Measurements from ENCODE around the gene UBTD2. TPM values are rescaled to one million over a fixed set of nuclear protein-coding genes. Genes with fewer than 3 reads are reported as not detected.

Gene UBTD2
- polyA plus RNA-seq, 6 donors from 2014 or later: 3.2 to 5.7 (median 4.1) TPM; not detected in 1

GRCh38 chr5:172283862-172284610 is 472 bp upstream of the UBTD2 start:
- H3K27ac Mint-ChIP-seq: peak overlapping the region; percentile 56 to 96 (median 81)
- ATAC-seq (ENCODE audit: low read depth in 2 of 2) (peak; percentile 83), DNase-seq (peak; percentile 85)
- H3K4me1 Mint-ChIP-seq: peaks cover 12 to 25% (median 20%) of the 10 kb centered on the region in 3 donors
- H3K4me3 Mint-ChIP-seq: peak overlapping the region; percentile 86 to 97 (median 92)
- no peaks in the 10 kb centered on the region for H3K27me3 Mint-ChIP-seq
- H3K9me3 Mint-ChIP-seq: no peaks in the 10 kb centered on the region
- H3K36me3 Mint-ChIP-seq: no peaks in the 10 kb centered on the region

GRCh38 chr5:172282272-172283019 is 1.1 kb downstream of the UBTD2 start:
- H3K4me3 Mint-ChIP-seq: peak overlapping the region; percentile 86 to 95 (median 92)
- no peaks in the 10 kb centered on the region for H3K27me3 Mint-ChIP-seq
- no peak for ATAC-seq (ENCODE audit: low read depth in 2 of 2)
- no peak for DNase-seq
- H3K4me1 Mint-ChIP-seq: peaks cover 12 to 29% (median 20%) of the 10 kb centered on the region in 3 donors
- H3K27ac Mint-ChIP-seq: peak overlapping the region; percentile 23 to 93 (median 82)
- H3K36me3 Mint-ChIP-seq: no peaks in the 10 kb centered on the region
- peaks cover 0 to 1% (median 0%) of the 10 kb centered on the region in 7 donors for H3K9me3 Mint-ChIP-seq

GRCh38 chr5:172281346-172281745 is 2.2 kb downstream of the UBTD2 start:
- peak overlapping the region in 3 of 8 donors; percentile 1 to 92 (median 10) for H3K4me3 Mint-ChIP-seq
- H3K27ac Mint-ChIP-seq: no peak overlapping the region
- DNase-seq: no peak
- no peaks in the 10 kb centered on the region for H3K36me3 Mint-ChIP-seq
- peaks cover 14 to 29% (median 21%) of the 10 kb centered on the region in 3 donors for H3K4me1 Mint-ChIP-seq
- no peaks in the 10 kb centered on the region for H3K27me3 Mint-ChIP-seq
- ATAC-seq (ENCODE audit: low read depth in 2 of 2): no peak
- H3K9me3 Mint-ChIP-seq: peaks cover 0 to 2% (median 0%) of the 10 kb centered on the region in 7 donors

GRCh38 chr5:172280929-172281328 is 2.6 kb downstream of the UBTD2 start:
- ATAC-seq (ENCODE audit: low read depth in 2 of 2) (no peak), DNase-seq (no peak)
- Mint-ChIP-seq H3K27ac (no peak overlapping the region), H3K36me3 (no peaks in the 10 kb centered on the region), H3K9me3 (peaks cover 0 to 2% (median 0%) of the 10 kb centered on the region in 7 donors), H3K4me3 (peak overlapping the region in 2 of 8 donors; percentile 47 to 92), H3K4me1 (peaks cover 18 to 30% (median 26%) of the 10 kb centered on the region in 3 donors), H3K27me3 (no peaks in the 10 kb centered on the region)

- Mint-ChIP-seq H3K4me3 (peak overlapping the region in 2 of 8 donors; percentile 44 to 92), H3K9me3 (peaks cover 0 to 2% (median 0%) of the 10 kb centered on the region in 7 donors), H3K36me3 (no peaks in the 10 kb centered on the region), H3K27ac (no peak overlapping the region), H3K4me1 (peaks cover 24 to 36% (median 32%) of the 10 kb centered on the region in 3 donors), H3K27me3 (no peaks in the 10 kb centered on the region)
- DNase-seq (no peak), ATAC-seq (ENCODE audit: low read depth in 2 of 2) (no peak)
These were observed 3.2 kb downstream of the UBTD2 start for GRCh38 chr5:172280317-172280716.

GRCh38 chr5:172278356-172278755 is 5.2 kb downstream of the UBTD2 start:
- H3K27me3 Mint-ChIP-seq: no peaks in the 10 kb centered on the region
- H3K4me1 Mint-ChIP-seq: peaks cover 30 to 50% (median 34%) of the 10 kb centered on the region in 3 donors
- H3K9me3 Mint-ChIP-seq: peaks cover 0 to 2% (median 0%) of the 10 kb centered on the region in 7 donors
- H3K27ac Mint-ChIP-seq: no peak overlapping the region
- DNase-seq (no peak), ATAC-seq (ENCODE audit: low read depth in 2 of 2) (no peak)
- no peaks in the 10 kb centered on the region for H3K36me3 Mint-ChIP-seq
- H3K4me3 Mint-ChIP-seq: no peak overlapping the region

GRCh38 chr5:172276214-172276613 is 7.3 kb downstream of the UBTD2 start:
- Mint-ChIP-seq H3K4me3 (no peak overlapping the region), H3K9me3 (peaks cover 0 to 2% (median 0%) of the 10 kb centered on the region in 7 donors), H3K27me3 (no peaks in the 10 kb centered on the region), H3K36me3 (no peaks in the 10 kb centered on the region), H3K4me1 (peaks cover 18 to 35% (median 34%) of the 10 kb centered on the region in 3 donors), H3K27ac (peak overlapping the region in 3 of 6 donors; percentile 5 to 62 (median 35))
- ATAC-seq (ENCODE audit: low read depth in 2 of 2) (no peak), DNase-seq (no peak)

GRCh38 chr5:172274951-172275753 is 8.4 kb downstream of the UBTD2 start:
- H3K4me1 Mint-ChIP-seq: peaks cover 18 to 34% (median 32%) of the 10 kb centered on the region in 3 donors
- DNase-seq: peak; percentile 60
- no peaks in the 10 kb centered on the region for H3K36me3 Mint-ChIP-seq
- H3K27me3 Mint-ChIP-seq: no peaks in the 10 kb centered on the region
- peak; percentile 92 for ATAC-seq (ENCODE audit: low read depth in 2 of 2)
- peak overlapping the region; percentile 40 to 93 (median 72) for H3K27ac Mint-ChIP-seq
- H3K9me3 Mint-ChIP-seq: peaks cover 0 to 2% (median 0%) of the 10 kb centered on the region in 7 donors
- peak overlapping the region in 6 of 8 donors; percentile 2 to 76 (median 40) for H3K4me3 Mint-ChIP-seq

- DNase-seq (no peak), ATAC-seq (ENCODE audit: low read depth in 2 of 2) (no peak)
- Mint-ChIP-seq H3K9me3 (peaks cover 0 to 4% (median 0%) of the 10 kb centered on the region in 7 donors), H3K27ac (no peak overlapping the region), H3K4me3 (no peak overlapping the region), H3K4me1 (peaks cover 4 to 24% (median 14%) of the 10 kb centered on the region in 3 donors), H3K27me3 (no peaks in the 10 kb centered on the region), H3K36me3 (peaks cover 4 to 7% of the 10 kb centered on the region in 2 donors)
These were observed 15.6 kb downstream of the UBTD2 start for GRCh38 chr5:172267943-172268342.

- Mint-ChIP-seq H3K36me3 (peaks cover 4 to 7% of the 10 kb centered on the region in 2 donors), H3K27ac (peak overlapping the region in 2 of 6 donors; percentile 2 to 57), H3K9me3 (peaks cover 0 to 4% (median 0%) of the 10 kb centered on the region in 7 donors), H3K4me1 (peaks cover 4 to 18% (median 10%) of the 10 kb centered on the region in 3 donors), H3K4me3 (no peak overlapping the region), H3K27me3 (no peaks in the 10 kb centered on the region)
- ATAC-seq (ENCODE audit: low read depth in 2 of 2): no peak
- DNase-seq: no peak
These were observed 16.9 kb downstream of the UBTD2 start for GRCh38 chr5:172266676-172267092.

- peaks cover 7 to 18% (median 10%) of the 10 kb centered on the region in 3 donors for H3K4me1 Mint-ChIP-seq
- ATAC-seq (ENCODE audit: low read depth in 2 of 2): no peak
- H3K27me3 Mint-ChIP-seq: no peaks in the 10 kb centered on the region
- H3K27ac Mint-ChIP-seq: peak overlapping the region in 2 of 6 donors; percentile 2 to 78
- no peak overlapping the region for H3K4me3 Mint-ChIP-seq
- no peak for DNase-seq
- H3K36me3 Mint-ChIP-seq: peaks cover 5 to 7% of the 10 kb centered on the region in 2 donors
- H3K9me3 Mint-ChIP-seq: peaks cover 0 to 4% (median 0%) of the 10 kb centered on the region in 7 donors
These were observed 17.4 kb downstream of the UBTD2 start for GRCh38 chr5:172266071-172266675.

GRCh38 chr5:172264815-172265395 is 18.7 kb downstream of the UBTD2 start:
- H3K4me1 Mint-ChIP-seq: peaks cover 10 to 18% (median 10%) of the 10 kb centered on the region in 3 donors
- H3K9me3 Mint-ChIP-seq: peaks cover 0 to 4% (median 0%) of the 10 kb centered on the region in 7 donors
- ATAC-seq (ENCODE audit: low read depth in 2 of 2) (no peak), DNase-seq (no peak)
- no peaks in the 10 kb centered on the region for H3K27me3 Mint-ChIP-seq
- H3K36me3 Mint-ChIP-seq: peaks cover 7 to 8% of the 10 kb centered on the region in 2 donors
- peak overlapping the region in 1 of 6 donors; percentile 15 for H3K27ac Mint-ChIP-seq
- H3K4me3 Mint-ChIP-seq: no peak overlapping the region

Data from naive B cell (primary cell).